GM21737 (cell line): ENCODE data around the gene CREB3L1.
"Not testable (repeated sequence)": the region's sequence is repeated elsewhere in the genome, so short reads cannot be mapped to it uniquely, and the experiment has no call there.

ENCODE experiments used
- ATAC-seq: cut with Tn5 transposase; IDR thresholded peaks from one replicate; pipeline ENCODE4 v1.9.1; 2021; ENCODE audit warnings: mild to moderate bottlenecking, moderate library complexity; ENCODE audit not compliant: unreplicated experiment

The CREB3L1 gene

DNA sequence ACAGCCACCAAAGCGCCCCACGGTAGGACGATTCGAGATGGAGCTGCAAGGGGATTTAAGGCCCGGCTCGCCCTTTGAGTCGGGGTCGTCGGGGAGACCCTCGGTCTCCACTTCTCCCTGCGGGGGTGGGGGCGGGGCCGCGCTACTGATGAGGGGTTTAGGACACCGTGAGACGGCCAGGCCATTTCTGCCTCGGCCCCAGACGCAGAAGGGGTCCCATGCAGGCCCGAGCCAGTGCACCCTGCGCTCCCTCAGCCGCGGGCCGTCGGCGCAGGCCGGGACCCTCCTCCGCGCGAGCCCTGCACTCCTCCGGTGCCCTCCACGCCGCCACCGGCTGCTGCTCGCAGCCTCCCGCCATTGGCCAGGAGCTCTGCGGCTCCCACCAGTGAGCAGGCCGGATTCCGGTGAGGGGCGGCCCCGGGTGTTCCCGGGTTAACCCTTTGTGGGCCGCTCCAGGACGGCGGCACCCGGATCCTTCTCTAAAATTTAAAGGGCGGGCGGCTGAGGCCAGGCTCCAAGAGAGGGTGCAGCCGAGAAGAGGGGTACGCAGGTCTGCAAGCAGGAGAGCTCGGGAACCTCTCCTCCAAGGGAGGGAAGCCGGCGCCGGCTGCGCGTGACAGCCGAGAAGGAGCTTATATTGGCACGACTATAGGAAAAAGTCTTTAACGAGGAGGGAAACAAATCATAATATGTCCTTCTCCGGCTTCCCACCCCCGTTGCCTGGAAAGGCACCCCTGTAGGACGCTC is 18.0 kb downstream of the CREB3L1 start:
- ATAC-seq: no peak

- ATAC-seq: no peak
These were observed 18.6 kb downstream of the CREB3L1 start for GRCh38 chr11:46296059-46296527.

DNA sequence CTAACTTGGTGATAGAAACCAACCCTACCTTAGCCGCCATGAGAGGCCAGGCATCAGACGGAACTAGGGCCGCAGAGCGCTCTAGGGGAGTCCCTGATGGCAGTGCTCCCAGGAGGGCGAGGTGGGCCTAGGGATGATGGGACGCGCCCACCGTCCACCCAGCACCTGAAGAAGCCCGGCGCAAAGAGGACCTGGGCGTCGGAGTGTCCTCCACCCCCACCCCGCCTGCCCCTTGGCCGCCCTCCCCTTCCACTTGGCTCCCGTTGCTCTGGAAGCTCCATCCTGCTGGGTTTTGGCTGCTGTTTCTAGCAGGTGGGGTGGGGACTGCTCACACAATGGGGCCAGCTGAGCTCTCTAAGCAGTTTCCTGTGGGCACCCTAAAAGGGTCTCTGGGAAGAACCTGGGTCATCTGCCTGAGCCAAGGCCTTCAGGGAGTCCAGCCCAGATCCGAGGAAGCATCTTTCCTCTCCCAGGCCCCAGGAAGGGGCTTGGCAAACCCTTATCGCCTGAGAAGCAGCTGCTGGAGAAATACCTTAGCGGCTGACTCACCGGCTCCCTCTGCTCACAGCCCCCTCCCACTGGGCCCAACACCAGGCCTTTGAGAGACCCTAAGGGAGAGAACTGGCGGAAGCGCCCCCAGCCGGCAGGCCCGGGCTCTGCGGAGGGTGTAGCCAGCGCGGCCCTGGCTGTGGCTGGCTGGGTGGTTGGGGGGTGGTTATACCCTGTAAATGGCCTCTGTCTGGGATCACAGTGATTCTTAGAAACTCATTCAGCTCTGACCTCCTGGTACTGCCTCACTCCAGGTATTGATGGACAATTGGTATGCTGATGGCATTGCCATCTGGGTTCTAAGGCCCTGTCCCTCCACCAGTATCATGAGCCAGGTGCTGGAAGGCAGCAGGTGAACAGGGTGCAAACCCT is 19.3 kb downstream of the CREB3L1 start:
- no peak for ATAC-seq

- ATAC-seq: no peak
These were observed 21.4 kb downstream of the CREB3L1 start for GRCh38 chr11:46298699-46299433.

GRCh38 chr11:46299451-46299961 is 22.0 kb downstream of the CREB3L1 start:
- ATAC-seq: no peak

- no peak for ATAC-seq
These were observed 22.8 kb downstream of the CREB3L1 start for GRCh38 chr11:46300270-46300669.

GRCh38 chr11:46302866-46303265 is 25.4 kb downstream of the CREB3L1 start:
- ATAC-seq: peak; percentile 74

- ATAC-seq: not testable (repeated sequence)
These were observed 26.6 kb downstream of the CREB3L1 start for GRCh38 chr11:46304036-46304435.

DNA sequence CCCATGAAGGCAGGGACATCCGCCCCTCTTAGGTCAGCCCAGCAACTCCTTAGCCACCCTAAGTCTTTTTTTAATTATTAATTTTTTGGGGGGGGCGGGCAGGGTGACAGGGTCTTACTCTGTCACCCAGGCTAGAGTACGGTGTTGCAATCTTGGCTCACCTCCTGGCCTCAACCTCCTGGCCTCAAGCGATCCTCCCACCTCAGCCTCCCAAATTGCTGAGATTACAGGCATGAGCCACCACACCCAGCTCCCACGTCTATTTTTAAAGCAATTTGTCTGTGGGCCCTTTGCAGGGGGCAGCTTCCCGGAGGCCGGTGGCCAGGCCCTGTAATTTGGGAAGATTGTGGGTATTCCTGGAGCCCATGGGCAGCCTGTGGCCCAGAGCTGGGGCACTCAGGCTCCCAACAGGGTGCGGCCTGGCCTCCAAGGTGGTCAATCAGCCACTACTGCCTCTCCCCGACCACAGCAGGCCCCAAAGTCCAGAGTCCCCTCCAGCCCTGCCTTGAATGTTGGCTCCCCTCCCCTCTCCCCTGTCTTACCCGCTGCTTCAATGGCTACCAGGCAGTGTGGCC is 27.2 kb downstream of the CREB3L1 start:
- ATAC-seq: no peak

- no peak for ATAC-seq
These were observed 27.8 kb downstream of the CREB3L1 start for GRCh38 chr11:46305295-46305694.

DNA sequence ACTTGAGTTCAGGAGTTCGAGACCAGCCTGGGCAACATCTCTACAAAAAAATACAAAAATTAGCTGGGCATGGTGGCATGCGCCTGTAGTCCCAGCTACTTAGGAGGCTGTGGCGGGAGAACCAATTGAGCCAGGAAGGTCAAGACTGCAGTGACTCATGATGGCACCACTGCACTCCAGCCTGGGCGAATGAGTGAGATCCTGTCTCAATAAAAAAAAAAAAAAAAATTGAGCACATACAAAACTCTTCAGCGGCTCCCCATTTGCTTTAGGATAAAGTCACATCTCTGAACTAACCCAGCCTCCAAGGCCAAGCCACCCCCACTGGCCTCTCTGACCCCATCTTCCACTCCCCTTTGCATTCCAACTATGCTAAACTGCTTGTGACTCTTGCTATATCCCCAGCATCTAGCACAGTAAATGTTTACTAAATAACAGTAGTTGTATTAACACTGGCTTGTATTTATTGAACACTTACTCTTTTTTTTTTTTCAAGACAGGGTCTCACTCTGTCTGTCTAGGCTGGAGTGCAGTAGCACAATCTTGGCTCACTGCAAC is 28.9 kb downstream of the CREB3L1 start:
- no peak for ATAC-seq

- no peak for ATAC-seq
These were observed 29.9 kb downstream of the CREB3L1 start for GRCh38 chr11:46307369-46307768.

DNA sequence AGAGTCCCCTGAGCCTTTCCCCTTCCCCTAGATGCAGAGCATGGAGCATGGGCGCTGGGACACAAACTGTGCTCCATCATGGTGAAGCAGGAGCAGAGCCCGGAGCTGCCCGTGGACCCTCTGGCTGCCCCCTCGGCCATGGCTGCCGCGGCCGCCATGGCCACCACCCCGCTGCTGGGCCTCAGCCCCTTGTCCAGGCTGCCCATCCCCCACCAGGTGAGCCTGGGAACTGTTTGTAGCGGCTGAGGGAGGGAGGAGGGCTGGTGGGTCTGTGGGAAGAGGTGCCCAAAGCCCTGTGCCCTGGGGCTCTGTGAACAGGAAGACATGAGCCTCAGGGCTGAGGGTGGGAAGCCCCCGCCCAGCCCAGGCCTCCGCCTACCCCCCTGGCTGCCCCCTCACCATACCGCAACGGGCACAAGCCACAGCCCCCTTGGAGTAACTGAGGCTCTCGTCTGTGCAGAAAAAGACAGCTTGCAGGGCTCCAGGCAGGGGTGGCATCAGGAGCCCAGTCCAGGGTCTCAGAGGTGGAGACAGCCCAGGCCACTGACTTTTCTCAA is 30.4 kb downstream of the CREB3L1 start:
- no peak for ATAC-seq

GRCh38 chr11:46308631-46309419 is 31.4 kb downstream of the CREB3L1 start:
- ATAC-seq: no peak

DNA sequence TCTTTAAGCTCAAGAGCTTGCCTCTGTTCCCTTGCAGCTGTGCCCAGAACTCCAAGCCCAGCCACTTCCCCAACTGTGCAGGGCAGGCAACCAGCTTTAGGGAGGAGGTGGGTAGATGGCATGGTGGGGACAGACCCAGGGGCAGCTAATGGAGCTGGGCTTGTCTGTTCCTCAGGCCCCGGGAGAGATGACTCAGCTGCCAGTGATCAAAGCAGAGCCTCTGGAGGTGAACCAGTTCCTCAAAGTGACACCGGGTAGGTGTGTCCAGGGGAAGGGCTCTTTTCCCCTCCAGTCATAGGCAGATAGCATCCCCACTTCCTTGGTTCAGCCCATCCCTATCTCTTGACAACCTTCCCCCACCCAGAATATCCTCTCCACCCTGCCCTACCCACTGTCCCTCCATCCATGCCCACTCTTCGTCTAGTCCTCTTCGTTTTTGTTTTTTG is 32.4 kb downstream of the CREB3L1 start:
- no peak for ATAC-seq

- ATAC-seq: no peak
These were observed 37.7 kb downstream of the CREB3L1 start for GRCh38 chr11:46315033-46315738.

GRCh38 chr11:46315783-46316563 is 38.5 kb downstream of the CREB3L1 start:
- ATAC-seq: no peak

- ATAC-seq: no peak
These were observed 41.6 kb downstream of the CREB3L1 start for GRCh38 chr11:46319074-46319453.
